Measurements from ENCODE around the gene SLC6A6. TPM values are rescaled to one million over a fixed set of nuclear protein-coding genes. Genes with fewer than 3 reads are reported as not detected.

The SLC6A6 gene
- total RNA-seq, 2 experiments from 2014 or later = 39.8 to 42.6 TPM

DNA sequence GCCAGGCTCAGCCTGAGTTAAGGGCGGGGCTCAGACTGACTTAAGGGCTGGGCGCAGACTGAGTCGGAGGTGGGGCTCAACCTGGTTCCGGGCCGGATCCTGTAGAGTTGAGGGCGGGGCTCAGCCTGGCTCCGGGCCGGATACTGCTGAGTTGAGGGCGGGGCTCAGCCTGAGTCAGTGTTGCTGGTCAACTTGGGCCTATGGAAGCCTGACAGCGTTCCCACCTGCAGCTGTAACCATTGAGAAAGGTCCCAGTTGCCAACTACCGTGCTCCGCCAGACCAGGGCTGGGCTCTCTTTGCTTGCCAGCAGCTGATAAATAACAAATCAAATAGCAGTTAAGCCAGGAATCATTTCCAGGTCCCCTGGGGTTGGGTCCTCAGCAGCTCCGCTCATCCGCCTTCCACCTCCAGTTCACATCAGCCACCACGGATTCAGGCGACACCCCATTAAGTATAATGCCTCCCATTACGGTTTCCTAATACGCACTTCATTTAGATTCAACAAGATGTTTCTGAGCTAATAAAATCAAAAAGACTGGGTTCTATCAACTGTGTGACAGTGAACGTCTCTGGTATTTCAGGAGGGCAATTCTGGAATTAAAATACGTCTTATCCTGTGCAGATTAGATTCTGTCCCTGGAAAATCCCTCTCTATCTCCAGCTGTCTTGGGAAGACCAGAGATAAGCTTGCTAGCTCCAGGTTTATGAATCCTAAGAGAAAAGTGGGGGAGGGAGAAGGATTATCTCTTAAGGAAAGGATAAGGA, 130.5 kb downstream of the SLC6A6 start:
- DNase-seq (no peak), ATAC-seq (ENCODE audit: low read depth) (peak; percentile 70)
- H3K4me1 Mint-ChIP-seq = no peaks in the 10 kb centered on the region
- no peak overlapping the region for H3K4me3 Mint-ChIP-seq
- no peaks in the 10 kb centered on the region for H3K9me3 Mint-ChIP-seq
- H3K36me3 Mint-ChIP-seq = no peaks in the 10 kb centered on the region
- H3K27ac Mint-ChIP-seq = no peak overlapping the region
- peaks cover 13% of the 10 kb centered on the region for H3K27me3 Mint-ChIP-seq
- POLR2A ChIA-PET = no interaction called here

DNA sequence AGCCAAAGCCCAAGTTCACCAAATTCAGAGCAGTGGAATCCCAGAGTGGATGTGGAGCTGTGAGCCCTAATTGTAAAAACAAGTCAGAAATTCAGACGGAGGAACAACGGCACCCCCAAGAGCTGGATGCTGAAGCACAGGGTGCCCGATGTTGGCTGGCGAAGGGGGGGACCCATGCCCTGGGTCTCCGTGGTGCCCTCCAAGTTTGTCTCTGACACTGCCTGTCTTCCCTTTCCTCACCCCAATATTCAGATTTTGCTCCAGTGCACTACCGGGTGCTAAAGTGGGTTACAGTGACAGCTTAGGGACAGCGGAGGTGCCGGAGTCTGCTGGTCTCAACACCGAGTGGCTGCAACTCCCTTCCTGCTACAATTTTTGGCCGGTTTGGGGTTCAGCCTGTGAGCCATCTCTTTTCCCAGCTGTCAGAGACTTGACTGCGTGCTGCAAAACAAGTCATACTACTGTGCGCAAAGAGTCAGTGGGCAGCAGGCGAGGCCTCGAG, 131.1 kb downstream of the SLC6A6 start:
- H3K4me1 Mint-ChIP-seq = no peaks in the 10 kb centered on the region
- no peaks in the 10 kb centered on the region for H3K36me3 Mint-ChIP-seq
- no peaks in the 10 kb centered on the region for H3K9me3 Mint-ChIP-seq
- no peak for DNase-seq
- no peak for ATAC-seq (ENCODE audit: low read depth)
- no peak overlapping the region for H3K27ac Mint-ChIP-seq
- POLR2A ChIA-PET = no interaction called here
- H3K4me3 Mint-ChIP-seq = no peak overlapping the region
- peaks cover 13% of the 10 kb centered on the region for H3K27me3 Mint-ChIP-seq

DNA sequence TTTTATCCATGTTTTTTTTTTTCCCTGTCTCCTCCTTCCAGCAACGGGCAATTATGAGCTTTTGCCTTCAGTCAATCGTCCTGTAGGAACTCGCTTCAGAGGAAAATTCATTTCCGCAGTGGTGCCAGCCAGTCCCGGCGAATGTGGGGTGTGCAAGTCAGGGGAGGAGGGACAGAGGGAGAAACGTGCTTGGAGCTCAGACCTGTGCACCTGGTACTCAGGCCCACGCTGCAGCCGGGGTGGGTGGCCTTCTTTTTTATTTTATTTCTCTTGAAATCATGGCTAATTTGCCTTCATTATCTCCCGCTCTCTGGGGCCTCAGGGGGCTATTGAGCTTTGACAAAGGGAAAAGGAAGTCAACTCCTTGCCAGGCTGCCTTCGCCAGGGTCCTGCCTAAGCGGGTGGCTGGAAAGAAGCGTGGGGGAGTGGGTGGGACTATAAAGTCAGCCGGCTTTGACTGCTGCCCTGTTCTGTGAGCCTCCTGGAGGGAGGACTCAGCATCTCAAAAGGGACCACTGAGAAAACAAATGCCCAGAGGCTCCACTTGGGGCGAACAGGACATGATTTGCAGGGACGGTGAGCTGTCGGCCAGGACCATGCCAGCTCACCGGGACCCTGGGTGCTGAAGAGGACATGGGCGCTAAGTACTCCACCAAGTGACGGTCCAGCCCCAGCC, 132.2 kb downstream of the SLC6A6 start:
- Mint-ChIP-seq H3K9me3 (no peaks in the 10 kb centered on the region), H3K27ac (no peak overlapping the region), H3K4me3 (no peak overlapping the region), H3K36me3 (no peaks in the 10 kb centered on the region), H3K4me1 (no peaks in the 10 kb centered on the region), H3K27me3 (peaks cover 11% of the 10 kb centered on the region)
- ATAC-seq (ENCODE audit: low read depth) (no peak), DNase-seq (no peak)
- POLR2A ChIA-PET = no interaction called here

DNA sequence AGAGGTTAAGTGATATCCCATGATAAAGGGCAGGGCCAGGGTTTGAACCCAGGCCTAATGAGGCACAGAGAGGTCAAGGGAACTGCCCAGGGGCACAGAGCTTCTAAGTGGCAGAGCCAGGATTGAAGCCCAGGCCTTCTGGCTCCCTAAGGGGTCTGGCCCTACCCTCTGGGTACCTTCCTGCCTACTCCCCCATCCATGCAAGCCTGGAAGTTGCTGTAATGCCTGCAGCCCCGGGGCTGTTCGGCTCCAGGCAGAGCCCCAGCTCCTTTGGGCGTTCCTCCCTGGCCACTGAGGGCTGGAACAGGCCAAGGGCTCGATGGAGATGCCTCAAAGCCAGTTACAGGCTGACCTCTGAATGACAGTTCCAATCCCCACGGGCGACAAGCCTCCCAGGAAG, 133.2 kb downstream of the SLC6A6 start:
- Mint-ChIP-seq H3K4me1 (no peaks in the 10 kb centered on the region), H3K36me3 (no peaks in the 10 kb centered on the region), H3K4me3 (no peak overlapping the region), H3K27me3 (peaks cover 3% of the 10 kb centered on the region), H3K27ac (no peak overlapping the region), H3K9me3 (no peaks in the 10 kb centered on the region)
- DNase-seq = no peak
- ATAC-seq (ENCODE audit: low read depth) = no peak
- POLR2A ChIA-PET = no interaction called here

DNA sequence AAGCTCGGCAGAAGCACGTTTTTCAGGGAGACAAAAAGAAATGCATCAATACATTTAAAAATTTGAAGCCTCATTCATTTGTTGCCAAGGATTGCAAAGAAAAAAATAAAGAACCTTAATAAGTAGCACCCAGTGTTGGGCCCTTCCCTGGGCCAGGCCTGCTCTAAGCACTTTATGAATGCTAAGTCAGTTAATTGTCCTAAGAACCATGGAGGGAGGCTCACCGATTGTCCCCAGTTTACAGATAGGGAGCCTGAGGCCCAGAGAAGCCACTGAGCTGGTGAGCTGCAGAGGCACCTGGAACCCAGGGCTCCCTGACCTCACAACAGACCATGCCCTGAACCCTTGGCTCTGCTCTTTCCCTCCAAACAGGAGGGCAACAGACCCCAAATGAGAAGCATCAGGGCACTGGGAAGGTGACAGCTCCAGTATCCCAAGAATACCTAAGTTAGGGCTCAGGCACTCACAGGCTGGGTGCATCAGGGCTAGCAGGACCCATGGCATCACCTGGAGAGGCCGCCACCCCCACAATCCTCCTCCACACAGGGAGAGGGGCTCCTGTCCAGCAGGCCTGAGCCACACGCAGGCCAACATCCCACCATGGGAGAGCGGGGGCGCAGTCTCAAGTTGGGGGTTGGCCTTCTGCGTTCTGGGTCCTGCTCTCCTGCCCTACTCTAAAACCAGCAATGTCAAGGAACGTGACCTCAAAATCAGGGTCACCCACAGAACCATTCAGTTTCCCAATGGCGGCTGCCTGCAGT, 133.8 kb downstream of the SLC6A6 start:
- Mint-ChIP-seq H3K36me3 (no peaks in the 10 kb centered on the region), H3K4me1 (no peaks in the 10 kb centered on the region), H3K27me3 (peaks cover 2% of the 10 kb centered on the region), H3K27ac (no peak overlapping the region), H3K4me3 (no peak overlapping the region), H3K9me3 (no peaks in the 10 kb centered on the region)
- POLR2A ChIA-PET = no interaction called here
- DNase-seq = no peak
- ATAC-seq (ENCODE audit: low read depth) = no peak

DNA sequence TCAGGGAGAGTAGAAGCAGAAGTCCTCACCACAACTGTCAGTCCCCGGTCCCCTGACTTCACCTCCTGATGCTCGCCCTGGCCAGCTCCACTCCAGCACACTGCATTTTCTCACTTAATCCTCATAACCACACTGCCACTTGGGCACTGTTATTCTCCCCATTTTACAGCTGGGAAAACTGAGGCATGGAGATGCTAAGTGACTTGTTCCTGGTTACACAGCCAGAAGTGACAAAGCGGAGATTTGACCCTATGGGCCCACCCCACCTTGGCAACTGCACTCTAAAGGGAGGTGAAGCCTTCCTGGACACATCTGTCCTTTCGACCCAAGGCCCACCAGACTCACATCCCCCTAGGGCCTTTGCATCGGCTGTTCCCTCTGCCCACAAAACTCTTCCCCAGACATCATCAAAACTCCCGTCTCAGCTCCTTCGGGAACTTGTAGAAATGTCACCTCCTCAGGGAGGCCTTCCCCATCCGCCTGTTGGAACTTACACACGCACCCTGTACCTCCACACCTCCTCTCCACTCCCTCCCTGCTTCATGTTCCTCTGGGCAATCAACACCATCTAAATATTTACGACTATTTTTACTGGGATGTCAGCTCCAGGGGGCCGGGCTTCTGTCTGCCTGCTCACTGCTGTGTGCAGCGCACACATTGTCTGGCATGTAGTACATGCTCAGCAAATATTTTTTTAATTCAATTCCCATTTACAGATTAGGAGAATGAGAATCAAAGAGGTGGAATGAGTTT, 134.6 kb downstream of the SLC6A6 start:
- ATAC-seq (ENCODE audit: low read depth) = no peak
- H3K4me3 Mint-ChIP-seq = no peak overlapping the region
- POLR2A ChIA-PET = no interaction called here
- DNase-seq = no peak
- H3K27me3 Mint-ChIP-seq = peaks cover 2% of the 10 kb centered on the region
- H3K27ac Mint-ChIP-seq = no peak overlapping the region
- H3K4me1 Mint-ChIP-seq = no peaks in the 10 kb centered on the region
- H3K36me3 Mint-ChIP-seq = no peaks in the 10 kb centered on the region
- H3K9me3 Mint-ChIP-seq = no peaks in the 10 kb centered on the region

DNA sequence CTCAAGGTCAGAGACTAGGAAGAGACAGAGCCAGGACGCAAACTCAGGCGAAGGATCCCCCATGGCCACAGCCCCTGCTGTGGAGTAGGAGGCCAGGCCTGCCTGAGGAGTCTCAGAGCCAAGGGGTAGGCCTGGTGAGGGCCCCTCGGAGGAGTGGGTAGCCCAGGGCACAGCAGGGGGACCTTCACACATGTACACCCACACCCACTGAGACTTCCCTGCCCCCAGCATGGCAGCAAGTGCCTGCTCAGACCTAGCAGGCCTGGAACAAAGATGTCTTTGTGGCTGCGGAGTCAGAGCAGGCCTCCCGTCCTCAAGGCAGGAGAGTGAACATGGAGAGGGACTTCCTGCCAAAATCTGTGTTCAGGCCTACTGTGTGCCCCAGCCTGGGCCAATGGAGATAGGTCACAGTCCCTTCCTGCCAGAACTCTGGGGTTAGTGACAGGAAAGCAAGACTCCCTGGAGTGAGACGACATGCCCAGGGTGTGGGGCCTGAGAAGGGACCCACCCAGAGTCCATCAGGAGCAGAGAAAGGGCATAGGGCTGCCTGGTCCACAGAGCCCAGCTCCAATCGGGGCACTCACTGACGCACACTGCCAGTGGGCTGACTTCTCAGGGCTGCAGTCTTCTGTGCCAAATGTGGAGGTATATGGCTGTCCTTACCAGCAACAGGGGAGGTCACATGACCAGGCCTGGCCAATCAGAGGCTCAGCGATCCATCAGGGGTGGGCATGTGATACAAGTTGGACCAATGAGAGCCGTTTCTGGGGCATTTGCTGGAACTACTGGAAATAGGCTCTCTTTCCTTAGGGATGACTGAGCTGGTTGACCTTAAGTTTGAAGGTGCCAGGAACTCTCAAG, 135.4 kb downstream of the SLC6A6 start:
- H3K36me3 Mint-ChIP-seq = no peaks in the 10 kb centered on the region
- ATAC-seq (ENCODE audit: low read depth) = no peak
- H3K4me3 Mint-ChIP-seq = no peak overlapping the region
- POLR2A ChIA-PET = interaction anchor here (0.6 kb wide), 1 partner anchor 566 kb away, joined by 3 read pairs; no protein-coding TSS in a partner anchor
- H3K9me3 Mint-ChIP-seq = no peaks in the 10 kb centered on the region
- DNase-seq = no peak
- no peaks in the 10 kb centered on the region for H3K4me1 Mint-ChIP-seq
- peaks cover 2% of the 10 kb centered on the region for H3K27me3 Mint-ChIP-seq
- H3K27ac Mint-ChIP-seq = no peak overlapping the region

DNA sequence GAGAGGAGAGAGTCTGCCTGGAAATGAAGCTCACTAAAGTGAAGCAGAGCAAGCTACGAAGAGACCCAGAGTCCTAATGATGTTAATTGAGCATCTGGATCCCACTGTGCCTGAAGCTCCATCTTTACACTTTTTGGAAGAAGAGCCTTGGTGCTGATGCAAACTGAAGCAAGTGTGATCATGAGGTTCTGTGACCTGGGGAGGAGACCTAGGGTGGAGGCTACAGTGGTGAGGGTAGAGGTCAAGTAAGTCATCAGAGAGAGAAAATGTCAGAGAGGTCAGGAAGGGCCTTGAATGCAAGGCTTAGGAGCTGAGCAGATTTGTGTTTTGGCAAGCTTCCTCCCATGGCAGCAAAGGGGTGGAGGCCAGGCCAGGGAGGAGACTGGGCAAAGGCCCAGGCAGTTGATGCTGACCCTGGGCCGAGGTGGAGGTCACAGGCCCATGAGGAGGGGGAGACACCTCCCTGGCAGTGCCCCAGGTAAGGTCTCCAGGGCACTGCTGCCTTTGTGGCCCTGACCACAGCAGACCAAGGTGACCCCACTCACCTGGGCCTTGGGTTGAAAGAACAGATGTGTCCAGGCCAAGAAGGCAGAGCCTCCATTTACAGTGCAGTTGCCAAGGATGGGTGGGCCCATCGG, 136.2 kb downstream of the SLC6A6 start:
- POLR2A ChIA-PET = interaction anchor here (0.6 kb wide), 1 partner anchor 567 kb away, joined by 3 read pairs; no protein-coding TSS in a partner anchor
- ATAC-seq (ENCODE audit: low read depth) = no peak

More for the DNA sequence above, 136.2 kb downstream of the SLC6A6 start:
- Mint-ChIP-seq H3K27me3 (peaks cover 2% of the 10 kb centered on the region), H3K9me3 (no peaks in the 10 kb centered on the region), H3K27ac (no peak overlapping the region), H3K4me1 (no peaks in the 10 kb centered on the region), H3K4me3 (no peak overlapping the region), H3K36me3 (no peaks in the 10 kb centered on the region)
- no peak for DNase-seq

Other genes starting within 250 kb of the SLC6A6 start
- 10 to 100 TPM; 53.3 to 56.8 TPM for gene XPC, start 224.0 kb upstream of the SLC6A6 start, total RNA-seq
- 10 to 100 TPM; 14.3 to 14.4 TPM for gene LSM3, start 223.8 kb upstream of the SLC6A6 start, total RNA-seq
- gene GRIP2, start 137.7 kb downstream of the SLC6A6 start, total RNA-seq = not detected
- 10 to 100 TPM; 28.3 to 28.8 TPM for gene CCDC174, start 249.2 kb downstream of the SLC6A6 start, total RNA-seq